ENCODE measurements around the gene ZNF436. TPM values are rescaled to one million over a fixed set of nuclear protein-coding genes. Genes with fewer than 3 reads are reported as not detected.

Gene ZNF436
- polyA plus RNA-seq, 1 experiment = 8.1 TPM

GRCh38 chr1:23407016-23407630, 37.5 kb upstream of the ZNF436 start:
- H3K36me3 ChIP-seq (ENCODE audit: control insufficient read depth, insufficient read depth, low read length) = peaks cover 4% of the 10 kb centered on the region
- ChIA-PET POLR2A (no interaction called here), CTCF (no interaction called here)
- no peak for TF ChIP-seq CTCF (IDR thresholded peaks at IDR 0.05; ENCODE audit: insufficient read depth, low read depth, low read length)
- DNase-seq (ENCODE audit: low read depth) = no peak
- H3K27me3 ChIP-seq (ENCODE audit: control insufficient read depth, insufficient read depth, low read length) = no peaks in the 10 kb centered on the region
- no peak overlapping the region for H3K4me3 ChIP-seq (ENCODE audit: low read depth, low read length)

GRCh38 chr1:23405946-23406345, 36.3 kb upstream of the ZNF436 start:
- Histone ChIP-seq H3K36me3 (ENCODE audit: control insufficient read depth, insufficient read depth, low read length) (peaks cover 4% of the 10 kb centered on the region), H3K27me3 (ENCODE audit: control insufficient read depth, insufficient read depth, low read length) (no peaks in the 10 kb centered on the region), H3K4me3 (ENCODE audit: low read depth, low read length) (no peak overlapping the region)
- DNase-seq (ENCODE audit: low read depth) = no peak
- CTCF ChIA-PET = interaction anchor here (0.9 to 1.7 kb wide), 2 partner anchors 12 to 39 kb away, joined by 3 to 5 read pairs; no protein-coding TSS in a partner anchor
- POLR2A ChIA-PET = no interaction called here
- no peak for TF ChIP-seq CTCF (IDR thresholded peaks at IDR 0.05; ENCODE audit: insufficient read depth, low read depth, low read length)

DNA sequence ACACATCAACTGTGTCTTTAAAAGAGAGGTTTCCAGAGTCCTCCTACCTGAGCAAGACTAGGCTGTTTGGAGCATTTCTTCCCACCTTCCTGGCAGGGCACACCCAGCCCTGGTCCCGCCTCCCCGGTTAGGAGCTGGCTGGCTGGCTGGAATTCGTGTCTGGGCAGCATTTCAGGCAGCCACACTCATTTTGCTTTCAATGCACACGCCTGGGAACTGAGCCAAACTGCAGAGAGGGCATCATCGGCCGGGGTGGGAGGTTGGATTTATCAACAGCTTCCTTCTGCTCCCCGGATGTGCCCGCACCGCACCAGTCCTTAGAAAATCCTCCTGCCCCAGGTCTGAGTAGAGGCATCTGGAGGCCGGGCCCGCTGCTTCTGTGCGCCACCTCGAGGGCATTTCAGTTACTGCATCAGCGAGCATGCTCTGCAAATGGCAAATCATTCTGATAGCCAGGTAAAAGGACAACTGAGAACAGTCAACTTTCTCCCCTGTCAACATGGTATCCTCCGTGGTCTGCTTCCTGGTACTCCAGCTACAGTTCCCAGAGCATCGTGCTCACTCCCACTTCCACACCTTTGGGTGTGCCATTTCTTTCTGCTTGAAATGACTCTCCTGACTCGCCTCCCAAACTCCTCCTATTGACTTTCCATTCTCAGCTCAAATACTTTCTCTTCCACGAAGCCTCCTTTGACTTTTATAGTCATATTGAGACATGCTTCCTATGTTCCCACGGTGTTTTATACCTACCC, 34.3 kb upstream of the ZNF436 start:
- Histone ChIP-seq H3K4me3 (ENCODE audit: low read depth, low read length) (no peak overlapping the region), H3K27me3 (ENCODE audit: control insufficient read depth, insufficient read depth, low read length) (no peaks in the 10 kb centered on the region)

GRCh38 chr1:23403355-23403734, 33.7 kb upstream of the ZNF436 start:
- Histone ChIP-seq H3K4me3 (ENCODE audit: low read depth, low read length) (no peak overlapping the region), H3K27me3 (ENCODE audit: control insufficient read depth, insufficient read depth, low read length) (no peaks in the 10 kb centered on the region), H3K36me3 (ENCODE audit: control insufficient read depth, insufficient read depth, low read length) (no peaks in the 10 kb centered on the region; the same call in 1 of the 2 replicates)
- no peak for TF ChIP-seq CTCF (IDR thresholded peaks at IDR 0.05; ENCODE audit: insufficient read depth, low read depth, low read length)
- no peak for DNase-seq (ENCODE audit: low read depth)
- CTCF ChIA-PET = interaction anchor here (0.7 to 3.2 kb wide), 31 partner anchors 9 to 304 kb away, joined by 3 to 25 read pairs (median 6); partner anchors contain the start of genes ASAP3, HNRNPR, TCEA3 and ZNF436
- POLR2A ChIA-PET = interaction anchor here (0.5 to 1.0 kb wide), 5 partner anchors 8 to 175 kb away, joined by 3 read pairs; partner anchors contain the start of gene HNRNPR

More for the DNA sequence above, 34.3 kb upstream of the ZNF436 start:
- POLR2A ChIA-PET = interaction anchor here (0.5 to 1.0 kb wide), 4 partner anchors 9 to 175 kb away, joined by 3 read pairs; partner anchors contain the start of gene HNRNPR
- TF ChIP-seq CTCF (IDR thresholded peaks at IDR 0.05; ENCODE audit: insufficient read depth, low read depth, low read length) = peak; percentile 95
- peak; percentile 59 for DNase-seq (ENCODE audit: low read depth)
- CTCF ChIA-PET = interaction anchor here (0.7 to 3.2 kb wide), 34 partner anchors 8 to 305 kb away, joined by 3 to 25 read pairs (median 6); partner anchors contain the start of genes ASAP3, HNRNPR, RPL11 and TCEA3
- peaks cover 1% of the 10 kb centered on the region; the same call in 1 of the 2 replicates for H3K36me3 ChIP-seq (ENCODE audit: control insufficient read depth, insufficient read depth, low read length)

- H3K27me3 ChIP-seq (ENCODE audit: control insufficient read depth, insufficient read depth, low read length) = no peaks in the 10 kb centered on the region
- no peak for DNase-seq (ENCODE audit: low read depth)
- no peaks in the 10 kb centered on the region; the same call in 1 of the 2 replicates for H3K36me3 ChIP-seq (ENCODE audit: control insufficient read depth, insufficient read depth, low read length)
- TF ChIP-seq CTCF (IDR thresholded peaks at IDR 0.05; ENCODE audit: insufficient read depth, low read depth, low read length) = no peak
- no peak overlapping the region for H3K4me3 ChIP-seq (ENCODE audit: low read depth, low read length)
- POLR2A ChIA-PET = interaction anchor here (0.7 to 0.9 kb wide), 2 partner anchors 31 to 521 kb away, joined by 3 read pairs; no protein-coding TSS in a partner anchor
- CTCF ChIA-PET = interaction anchor here (0.8 to 3.2 kb wide), 14 partner anchors 8 to 219 kb away, joined by 3 to 25 read pairs (median 10); partner anchors contain the start of genes TCEA3 and ZNF436
Observed at GRCh38 chr1:23403038-23403336, 33.4 kb upstream of the ZNF436 start.
